T-helper 22 cell (primary cell): ENCODE measurements around the gene MRPL12.

ENCODE experiments used
- DNase-seq: peaks from one replicate; pipeline ENCODE4 v3.0.0-alpha.2; 2020; ENCODE audit warnings: low read depth

Gene MRPL12

GRCh38 chr17:81701288-81702071, 1.7 kb upstream of the MRPL12 start:
- no peak for DNase-seq

- no peak for DNase-seq
Measured at GRCh38 chr17:81703747-81704654, 834 bp downstream of the MRPL12 start.

- no peak for DNase-seq
Measured at GRCh38 chr17:81705518-81706231, 2.5 kb downstream of the MRPL12 start.

GRCh38 chr17:81706232-81706611, 3.1 kb downstream of the MRPL12 start:
- no peak for DNase-seq

GRCh38 chr17:81706757-81707624, 3.8 kb downstream of the MRPL12 start:
- DNase-seq, result no peak

- no peak for DNase-seq
Measured at GRCh38 chr17:81707725-81708646, 4.8 kb downstream of the MRPL12 start.

GRCh38 chr17:81708739-81709185, 5.6 kb downstream of the MRPL12 start:
- no peak for DNase-seq

GRCh38 chr17:81710514-81711308, 7.5 kb downstream of the MRPL12 start:
- DNase-seq, result no peak

GRCh38 chr17:81711814-81712467, 8.8 kb downstream of the MRPL12 start, which contains the start of gene SLC25A10:
TSS of gene SLC25A10 (plus strand) at chr17:81712284. CDS start at chr17:81712427, 143 bp downstream.
- peak; percentile 61 for DNase-seq

GRCh38 chr17:81712468-81713003, 9.4 kb downstream of the MRPL12 start:
- no peak for DNase-seq

- no peak for DNase-seq
Measured at GRCh38 chr17:81713004-81713555, 9.9 kb downstream of the MRPL12 start.

GRCh38 chr17:81713556-81714411, 10.6 kb downstream of the MRPL12 start:
- DNase-seq, result no peak

GRCh38 chr17:81714412-81715106, 11.4 kb downstream of the MRPL12 start:
- DNase-seq, result no peak

GRCh38 chr17:81715107-81715871, 12.1 kb downstream of the MRPL12 start:
- no peak for DNase-seq

- DNase-seq, result no peak
Measured at GRCh38 chr17:81715872-81716673, 12.9 kb downstream of the MRPL12 start.
